Breast epithelium (tissue), 4 donors: ENCODE measurements around the gene ABCF3. TPM values are rescaled to one million over a fixed set of nuclear protein-coding genes. Genes with fewer than 3 reads are reported as not detected.

Experiments used
- DNase-seq, 2 donors: peaks; one replicate each; pipeline ENCODE4 v3.0.0-alpha.2; 2019; ENCODE audit warnings: low spot score in 2 of 2
- H3K27ac ChIP-seq, 2 donors: fragments of 200-600 bp; sonication (generic) in 1 of 2; one replicate each; pipeline ENCODE4 v1.5.1; 2016 to 2019; ENCODE audit warnings: mild to moderate bottlenecking in 1 of 2
- H3K27me3 ChIP-seq, 2 donors: fragments of 200-600 bp; sonication (generic) in 1 of 2; one replicate each; pipeline versions ENCODE4 v1.5.1 to v1.6.0; 2017 to 2019; ENCODE audit warnings: control low read depth in 1 of 2, mild to moderate bottlenecking in 1 of 2
- H3K36me3 ChIP-seq: fragments of 200-600 bp; one replicate; pipeline ENCODE4 v1.5.1; 2019
- H3K4me1 ChIP-seq, 2 donors: fragments of 200-600 bp; sonication (generic); one replicate each; pipeline ENCODE4 v1.5.1; 2016 to 2019; ENCODE audit warnings: control low read depth in 1 of 2
- H3K4me3 ChIP-seq, 3 donors: fragments of 200-600 bp; sonication (generic); 1 replicate in 2 of 3; 2 replicates in 1 of 3; pipeline ENCODE4 v1.5.1; 2016 to 2019; ENCODE audit warnings: mild to moderate bottlenecking in 3 of 3, moderate library complexity in 2 of 3
- H3K9me3 ChIP-seq, 2 donors: fragments of 200-600 bp; sonication (generic) in 1 of 2; one replicate each; pipeline ENCODE4 v1.5.1; 2016 to 2019; ENCODE audit warnings: control low read depth in 1 of 2
- POLR2A ChIP-seq: fragments of 450-650 bp; IDR thresholded peaks from one replicate; pipeline ENCODE4 v1.6.1; 2016; ENCODE audit warnings: antibody characterized with exemption, mild to moderate bottlenecking, moderate library complexity
- POLR2AphosphoS5 ChIP-seq, 3 donors: sonication (generic); formaldehyde crosslinking; IDR thresholded peaks; one replicate each; pipeline ENCODE4 v1.6.1; 2017; ENCODE audit warnings: antibody characterized with exemption in 3 of 3
- intact Hi-C: fragments of 100-400 bp; cut with DNase I; formaldehyde crosslinking; loops from one replicate; pipeline ENCODE4 v1.15.1; 2023; ENCODE audit warnings: low total_unique reads
- total RNA-seq, 3 donors: library from RNA; depleted of rRNA; stranded (reverse); fragments of >200 nt; gene quantifications; one replicate each; pipeline ENCODE4 v1.1.0, GENCODE V29; 2016
- TF ChIP-seq, protein P1 (sequence below), 3 donors: fragments of 450-650 bp; IDR thresholded peaks; one replicate each; pipeline ENCODE4 v1.5.1; 2016 to 2017; ENCODE audit warnings: antibody characterized with exemption in 3 of 3, mild to moderate bottlenecking in 3 of 3, moderate library complexity in 3 of 3

ABCF3 gene
- total RNA-seq, 3 donors from 2014 or later, result 59.4 to 77.4 (median 71.8) TPM

DNA sequence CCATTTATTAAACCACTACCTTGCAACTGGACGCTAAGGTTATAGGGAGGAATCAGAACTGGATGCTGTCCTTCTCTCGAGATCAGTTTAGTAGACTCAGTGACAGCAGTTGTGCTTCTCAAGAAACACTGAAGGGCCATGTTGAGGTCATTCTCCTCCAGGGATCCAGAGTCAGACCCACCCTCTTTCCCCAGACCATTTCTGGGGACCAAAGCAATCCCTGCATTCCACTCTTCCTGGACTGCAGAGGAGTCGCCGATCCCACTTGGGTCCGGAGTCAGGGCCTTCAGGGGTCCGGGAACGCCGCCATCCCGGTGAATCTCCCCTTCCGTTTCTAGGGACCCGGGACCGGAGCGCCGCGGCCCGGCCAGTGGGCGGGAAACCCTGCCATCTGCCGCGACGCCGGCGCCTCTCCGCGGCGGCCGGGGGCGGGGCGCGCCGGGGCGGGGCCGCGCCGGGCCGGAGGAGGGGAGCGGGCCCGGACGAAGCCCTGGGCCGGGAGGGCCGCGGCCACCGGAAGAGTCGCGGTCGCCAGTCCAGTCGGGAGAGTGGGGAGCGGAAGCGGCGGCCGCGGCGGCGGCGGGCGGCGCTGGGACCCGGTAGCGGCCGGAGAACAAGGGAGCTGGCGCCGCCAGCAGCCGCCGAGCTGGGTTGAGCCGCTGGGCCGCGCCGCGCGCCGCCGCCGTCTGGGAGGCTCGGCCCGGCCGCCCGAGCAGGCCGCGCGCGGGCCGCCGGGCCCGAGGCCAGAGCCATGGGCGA lies 30.9 kb upstream of the ABCF3 start, which contains the start of gene DVL3:
Gene DVL3 (plus strand): TSS at position 493 of the 759 bp plus-strand sequence. CDS start 259 bp downstream, at position 752.
- TF ChIP-seq, protein P1, sequence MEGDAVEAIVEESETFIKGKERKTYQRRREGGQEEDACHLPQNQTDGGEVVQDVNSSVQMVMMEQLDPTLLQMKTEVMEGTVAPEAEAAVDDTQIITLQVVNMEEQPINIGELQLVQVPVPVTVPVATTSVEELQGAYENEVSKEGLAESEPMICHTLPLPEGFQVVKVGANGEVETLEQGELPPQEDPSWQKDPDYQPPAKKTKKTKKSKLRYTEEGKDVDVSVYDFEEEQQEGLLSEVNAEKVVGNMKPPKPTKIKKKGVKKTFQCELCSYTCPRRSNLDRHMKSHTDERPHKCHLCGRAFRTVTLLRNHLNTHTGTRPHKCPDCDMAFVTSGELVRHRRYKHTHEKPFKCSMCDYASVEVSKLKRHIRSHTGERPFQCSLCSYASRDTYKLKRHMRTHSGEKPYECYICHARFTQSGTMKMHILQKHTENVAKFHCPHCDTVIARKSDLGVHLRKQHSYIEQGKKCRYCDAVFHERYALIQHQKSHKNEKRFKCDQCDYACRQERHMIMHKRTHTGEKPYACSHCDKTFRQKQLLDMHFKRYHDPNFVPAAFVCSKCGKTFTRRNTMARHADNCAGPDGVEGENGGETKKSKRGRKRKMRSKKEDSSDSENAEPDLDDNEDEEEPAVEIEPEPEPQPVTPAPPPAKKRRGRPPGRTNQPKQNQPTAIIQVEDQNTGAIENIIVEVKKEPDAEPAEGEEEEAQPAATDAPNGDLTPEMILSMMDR (IDR thresholded peaks at IDR 0.05), result no peak
- TF ChIP-seq POLR2AphosphoS5 (IDR thresholded peaks at IDR 0.05) (peak in 2 of 3 donors; percentile 3 to 7), POLR2A (no peak)
- no peaks in the 10 kb centered on the region for H3K27me3 ChIP-seq
- no peaks in the 10 kb centered on the region for H3K9me3 ChIP-seq
- peak within 1 kb of the TSS; percentile 88 to 99 (median 91) for H3K4me3 ChIP-seq
- peaks cover 0 to 3% of the 10 kb centered on the region in 2 donors for H3K4me1 ChIP-seq
- intact Hi-C loops, result no loop called here
- H3K27ac ChIP-seq, result peak within 1 kb of the TSS; percentile 88 to 97
- peak; percentile 37 to 59 for DNase-seq
- no peaks in the 10 kb centered on the region for H3K36me3 ChIP-seq

DNA sequence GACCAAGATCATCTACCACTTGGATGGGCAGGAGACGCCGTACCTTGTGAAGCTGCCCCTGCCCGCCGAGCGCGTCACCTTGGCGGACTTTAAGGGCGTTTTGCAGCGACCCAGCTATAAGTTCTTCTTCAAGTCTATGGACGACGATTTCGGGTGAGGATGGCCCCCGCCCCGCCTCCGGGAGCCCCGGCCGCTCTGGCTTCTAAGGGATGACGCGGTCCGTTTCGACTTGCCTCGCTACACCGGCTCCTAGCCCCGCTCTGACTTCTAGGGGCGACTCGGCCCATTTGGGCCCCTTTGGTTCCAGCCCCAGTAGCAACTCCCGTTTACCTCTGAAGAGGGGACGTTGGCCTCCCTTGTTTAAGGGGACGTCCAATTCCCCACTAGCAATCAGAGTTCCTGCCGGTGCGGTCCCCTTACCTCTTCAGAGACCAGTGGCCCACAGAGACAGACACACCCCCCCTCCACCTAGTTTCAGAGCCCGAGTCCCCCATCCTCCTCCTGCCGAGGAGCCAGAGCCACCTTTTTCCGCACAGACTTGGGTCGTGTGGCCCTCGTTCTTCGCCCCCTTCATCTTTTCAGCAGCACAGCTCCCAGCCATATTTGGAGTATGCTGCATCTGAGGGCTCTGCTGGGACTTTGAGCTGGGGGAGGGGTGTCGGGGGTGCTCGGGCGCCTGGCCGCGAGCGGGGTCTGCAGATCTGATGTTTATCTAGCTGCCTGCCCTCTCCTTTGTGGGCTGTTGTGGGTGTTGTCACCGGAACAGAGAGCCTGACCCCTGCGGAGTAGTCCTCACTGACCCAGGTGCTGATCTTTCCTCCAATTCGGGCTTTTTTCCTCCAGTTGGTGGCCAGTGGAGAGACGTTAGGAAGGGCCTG lies 30.1 kb upstream of the ABCF3 start:
- Histone ChIP-seq H3K9me3 (no peaks in the 10 kb centered on the region), H3K36me3 (no peaks in the 10 kb centered on the region), H3K27me3 (no peaks in the 10 kb centered on the region), H3K4me1 (peaks cover 0 to 5% of the 10 kb centered on the region in 2 donors), H3K27ac (peak overlapping the region; percentile 88 to 97), H3K4me3 (peak overlapping the region; percentile 88 to 99 (median 91))
- TF ChIP-seq POLR2AphosphoS5 (IDR thresholded peaks at IDR 0.05) (no peak), POLR2A (no peak)
- TF ChIP-seq, protein P1 (IDR thresholded peaks at IDR 0.05), result no peak
- DNase-seq, result peak in 1 of 2 donors; percentile 61
- intact Hi-C loops, result no loop called here

DNA sequence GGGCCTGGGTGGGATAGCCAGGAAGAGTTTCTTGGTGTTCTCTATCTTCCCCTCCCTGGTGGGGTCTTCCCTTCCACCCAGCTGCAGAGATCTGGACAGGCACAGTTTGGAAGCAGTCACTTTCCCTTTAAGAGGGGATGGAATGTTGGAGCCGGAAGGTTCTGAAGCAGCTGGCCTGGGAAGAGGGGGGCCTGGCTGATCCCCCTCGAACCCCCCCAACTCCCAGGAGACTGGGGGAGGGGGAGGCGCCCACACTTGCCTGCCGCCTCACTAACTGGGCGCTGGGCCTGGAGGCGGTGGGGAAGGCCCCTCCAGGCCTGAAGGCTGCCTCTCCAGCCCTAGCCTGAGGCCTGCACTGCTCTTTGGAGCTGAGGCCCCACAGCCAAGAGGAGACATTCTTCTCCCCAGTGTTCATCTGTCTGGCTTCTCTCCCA lies 29.5 kb upstream of the ABCF3 start:
- peaks cover 0 to 10% of the 10 kb centered on the region in 2 donors for H3K4me1 ChIP-seq
- intact Hi-C loops, result no loop called here
- no peak for DNase-seq

DNA sequence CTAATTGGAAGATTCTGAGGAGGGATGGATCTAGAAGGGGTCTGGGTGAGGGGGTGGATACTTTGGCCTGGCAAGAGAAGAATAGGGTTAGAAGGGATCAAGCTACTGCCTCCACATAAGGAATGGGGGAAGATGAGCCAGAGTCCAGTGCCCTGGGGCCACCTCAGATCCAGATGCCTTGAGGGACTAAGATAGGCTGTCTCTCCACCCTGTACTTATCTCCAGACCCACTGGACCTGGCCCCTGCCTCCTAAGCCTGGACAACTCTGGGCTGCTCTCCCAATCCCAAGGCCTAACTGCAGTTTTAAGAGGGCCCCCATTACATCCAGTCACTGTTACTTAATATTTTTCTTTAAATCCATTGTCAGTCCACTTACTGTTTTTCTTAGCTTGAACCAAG lies 28.8 kb upstream of the ABCF3 start:
- H3K36me3 ChIP-seq, result no peaks in the 10 kb centered on the region
- intact Hi-C loops, result no loop called here
- DNase-seq, result no peak
- H3K9me3 ChIP-seq, result no peaks in the 10 kb centered on the region
- peaks cover 0 to 13% of the 10 kb centered on the region in 2 donors for H3K4me1 ChIP-seq
- no peaks in the 10 kb centered on the region for H3K27me3 ChIP-seq
- no peak for TF ChIP-seq POLR2AphosphoS5 (IDR thresholded peaks at IDR 0.05)
- TF ChIP-seq POLR2A, result no peak
- TF ChIP-seq, protein P1 (IDR thresholded peaks at IDR 0.05), result no peak
- peak overlapping the region; percentile 88 to 97 for H3K27ac ChIP-seq
- peak overlapping the region; percentile 88 to 99 (median 91) for H3K4me3 ChIP-seq

More for the DNA sequence above, 29.5 kb upstream of the ABCF3 start:
- Histone ChIP-seq H3K4me3 (peak overlapping the region; percentile 88 to 99 (median 91)), H3K36me3 (no peaks in the 10 kb centered on the region), H3K27me3 (no peaks in the 10 kb centered on the region), H3K27ac (peak overlapping the region; percentile 88 to 97), H3K9me3 (no peaks in the 10 kb centered on the region)
- TF ChIP-seq POLR2AphosphoS5 (IDR thresholded peaks at IDR 0.05) (no peak), POLR2A (no peak)
- TF ChIP-seq, protein P1 (IDR thresholded peaks at IDR 0.05), result no peak
